ENCODE results near the gene CDKAL1.

Gene CDKAL1

DNA sequence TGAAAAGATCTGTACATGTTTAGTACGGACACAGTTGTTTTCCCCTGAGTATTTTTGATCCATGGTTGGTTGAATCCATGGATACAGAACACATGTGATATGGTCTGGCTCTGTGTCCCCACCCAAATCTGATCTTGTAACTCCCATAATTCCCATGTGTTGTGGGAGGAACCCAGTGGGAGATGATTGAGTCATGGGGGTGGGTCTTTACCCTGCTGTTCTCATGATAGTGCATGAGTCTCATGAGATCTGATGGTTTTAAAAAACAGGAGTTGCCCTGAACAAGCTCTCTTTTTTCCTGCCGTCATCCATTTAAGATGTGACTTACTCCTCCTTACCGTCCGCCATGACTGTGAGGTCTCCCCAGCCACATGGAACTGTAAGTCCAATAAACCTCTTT lies 139.2 kb downstream of the CDKAL1 start:
- no peak for ATAC-seq (ENCODE audit: low read depth)
- Histone ChIP-seq H3K27ac (ENCODE audit: poor library complexity, severe bottlenecking) (no peak overlapping the region), H3K4me1 (ENCODE audit: insufficient read depth, poor library complexity, severe bottlenecking) (peaks cover 4% of the 10 kb centered on the region), H3K4me3 (ENCODE audit: severe bottlenecking) (no peak overlapping the region), H3K9me3 (ENCODE audit: severe bottlenecking) (no peaks in the 10 kb centered on the region), H3K36me3 (ENCODE audit: low read depth) (no peaks in the 10 kb centered on the region), H3K27me3 (ENCODE audit: insufficient read depth, poor library complexity, severe bottlenecking) (no peaks in the 10 kb centered on the region)
- TF ChIP-seq, protein P1, sequence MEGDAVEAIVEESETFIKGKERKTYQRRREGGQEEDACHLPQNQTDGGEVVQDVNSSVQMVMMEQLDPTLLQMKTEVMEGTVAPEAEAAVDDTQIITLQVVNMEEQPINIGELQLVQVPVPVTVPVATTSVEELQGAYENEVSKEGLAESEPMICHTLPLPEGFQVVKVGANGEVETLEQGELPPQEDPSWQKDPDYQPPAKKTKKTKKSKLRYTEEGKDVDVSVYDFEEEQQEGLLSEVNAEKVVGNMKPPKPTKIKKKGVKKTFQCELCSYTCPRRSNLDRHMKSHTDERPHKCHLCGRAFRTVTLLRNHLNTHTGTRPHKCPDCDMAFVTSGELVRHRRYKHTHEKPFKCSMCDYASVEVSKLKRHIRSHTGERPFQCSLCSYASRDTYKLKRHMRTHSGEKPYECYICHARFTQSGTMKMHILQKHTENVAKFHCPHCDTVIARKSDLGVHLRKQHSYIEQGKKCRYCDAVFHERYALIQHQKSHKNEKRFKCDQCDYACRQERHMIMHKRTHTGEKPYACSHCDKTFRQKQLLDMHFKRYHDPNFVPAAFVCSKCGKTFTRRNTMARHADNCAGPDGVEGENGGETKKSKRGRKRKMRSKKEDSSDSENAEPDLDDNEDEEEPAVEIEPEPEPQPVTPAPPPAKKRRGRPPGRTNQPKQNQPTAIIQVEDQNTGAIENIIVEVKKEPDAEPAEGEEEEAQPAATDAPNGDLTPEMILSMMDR (IDR thresholded peaks at IDR 0.05; ENCODE audit: poor library complexity, severe bottlenecking): no peak
- DNase-seq (ENCODE audit: low spot score): no peak

DNA sequence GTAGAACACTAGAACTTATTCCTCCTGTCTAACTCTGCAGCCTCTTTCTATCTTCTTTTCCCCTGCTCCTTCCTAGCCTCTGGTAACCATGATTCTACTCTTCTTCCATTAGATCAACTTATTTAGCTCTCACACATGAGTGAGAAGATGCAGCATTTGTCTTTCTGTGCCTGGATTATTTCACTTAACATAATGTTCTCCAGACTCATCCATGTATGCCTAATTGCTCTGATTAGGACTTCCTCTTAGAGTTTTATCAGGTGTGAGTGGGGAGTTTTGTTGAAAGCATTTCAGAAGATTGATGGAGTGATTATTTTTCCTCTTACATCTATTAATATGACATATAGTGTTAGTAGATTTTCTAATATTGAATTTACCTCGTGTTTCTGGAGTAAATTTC lies 140.4 kb downstream of the CDKAL1 start:
- Histone ChIP-seq H3K27me3 (ENCODE audit: insufficient read depth, poor library complexity, severe bottlenecking) (no peaks in the 10 kb centered on the region), H3K4me1 (ENCODE audit: insufficient read depth, poor library complexity, severe bottlenecking) (peaks cover 6% of the 10 kb centered on the region), H3K4me3 (ENCODE audit: severe bottlenecking) (no peak overlapping the region), H3K9me3 (ENCODE audit: severe bottlenecking) (no peaks in the 10 kb centered on the region), H3K27ac (ENCODE audit: poor library complexity, severe bottlenecking) (no peak overlapping the region), H3K36me3 (ENCODE audit: low read depth) (no peaks in the 10 kb centered on the region)
- no peak for DNase-seq (ENCODE audit: low spot score)
- TF ChIP-seq, protein P1 (IDR thresholded peaks at IDR 0.05; ENCODE audit: poor library complexity, severe bottlenecking): no peak
- no peak for ATAC-seq (ENCODE audit: low read depth)

DNA sequence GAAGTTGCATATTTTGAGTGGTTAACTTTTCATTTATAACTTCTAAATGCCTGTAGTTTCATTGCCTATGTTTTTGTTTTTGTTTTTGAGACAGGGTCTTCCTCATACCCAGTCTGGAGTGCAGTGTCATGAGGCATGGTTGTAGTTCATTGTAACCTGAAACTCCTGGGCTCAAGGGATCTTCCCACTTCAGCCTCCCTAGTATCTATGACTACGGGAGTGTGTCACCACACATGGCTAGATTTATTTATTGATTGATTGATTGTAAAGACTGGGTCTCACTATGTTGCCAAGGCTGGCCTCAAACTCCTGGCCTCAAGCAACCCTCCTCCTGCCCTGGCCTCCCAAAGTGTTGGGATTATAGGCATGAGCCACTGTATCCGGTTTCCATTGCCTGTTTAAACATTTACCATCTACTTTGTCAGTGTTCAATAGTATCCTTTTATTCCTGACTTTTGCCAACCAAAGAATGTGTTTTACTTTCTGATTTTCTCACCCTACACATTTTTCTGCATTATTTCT lies 144.6 kb downstream of the CDKAL1 start:
- peaks cover 6% of the 10 kb centered on the region for H3K4me1 ChIP-seq (ENCODE audit: insufficient read depth, poor library complexity, severe bottlenecking)
- DNase-seq (ENCODE audit: low spot score) (no peak), ATAC-seq (ENCODE audit: low read depth) (no peak)
- no peaks in the 10 kb centered on the region for H3K36me3 ChIP-seq (ENCODE audit: low read depth)
- TF ChIP-seq, protein P1 (IDR thresholded peaks at IDR 0.05; ENCODE audit: poor library complexity, severe bottlenecking): no peak
- no peaks in the 10 kb centered on the region for H3K27me3 ChIP-seq (ENCODE audit: insufficient read depth, poor library complexity, severe bottlenecking)
- H3K27ac ChIP-seq (ENCODE audit: poor library complexity, severe bottlenecking): no peak overlapping the region
- no peaks in the 10 kb centered on the region for H3K9me3 ChIP-seq (ENCODE audit: severe bottlenecking)
- H3K4me3 ChIP-seq (ENCODE audit: severe bottlenecking): no peak overlapping the region

DNA sequence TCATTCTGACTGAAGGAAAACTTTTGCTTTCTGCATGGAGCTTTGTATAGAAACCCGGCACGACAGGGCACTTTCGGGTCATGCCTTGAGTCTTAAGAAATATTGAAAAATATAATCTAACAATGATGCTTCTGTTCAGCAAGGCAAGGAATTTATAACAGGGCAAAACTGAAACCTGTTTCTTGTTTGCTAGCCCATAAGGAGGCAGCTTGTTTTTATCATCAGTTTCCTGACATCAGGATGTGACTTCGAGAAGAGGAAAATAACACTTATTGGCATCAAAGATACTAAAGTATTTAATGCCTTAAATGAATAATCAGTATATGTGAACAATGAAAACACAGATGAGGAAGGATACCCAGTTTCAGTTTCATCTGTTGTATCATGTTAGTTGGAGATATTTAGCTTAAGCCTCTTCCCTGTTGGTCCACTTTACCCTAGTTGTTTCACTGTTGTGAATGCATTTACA lies 146.5 kb downstream of the CDKAL1 start:
- H3K9me3 ChIP-seq (ENCODE audit: severe bottlenecking): no peaks in the 10 kb centered on the region
- no peaks in the 10 kb centered on the region for H3K27me3 ChIP-seq (ENCODE audit: insufficient read depth, poor library complexity, severe bottlenecking)
- no peak for ATAC-seq (ENCODE audit: low read depth)
- no peak for DNase-seq (ENCODE audit: low spot score)
- no peak overlapping the region for H3K4me3 ChIP-seq (ENCODE audit: severe bottlenecking)
- H3K27ac ChIP-seq (ENCODE audit: poor library complexity, severe bottlenecking): no peak overlapping the region
- no peaks in the 10 kb centered on the region for H3K36me3 ChIP-seq (ENCODE audit: low read depth)
- peaks cover 6% of the 10 kb centered on the region for H3K4me1 ChIP-seq (ENCODE audit: insufficient read depth, poor library complexity, severe bottlenecking)
- TF ChIP-seq, protein P1 (IDR thresholded peaks at IDR 0.05; ENCODE audit: poor library complexity, severe bottlenecking): no peak

DNA sequence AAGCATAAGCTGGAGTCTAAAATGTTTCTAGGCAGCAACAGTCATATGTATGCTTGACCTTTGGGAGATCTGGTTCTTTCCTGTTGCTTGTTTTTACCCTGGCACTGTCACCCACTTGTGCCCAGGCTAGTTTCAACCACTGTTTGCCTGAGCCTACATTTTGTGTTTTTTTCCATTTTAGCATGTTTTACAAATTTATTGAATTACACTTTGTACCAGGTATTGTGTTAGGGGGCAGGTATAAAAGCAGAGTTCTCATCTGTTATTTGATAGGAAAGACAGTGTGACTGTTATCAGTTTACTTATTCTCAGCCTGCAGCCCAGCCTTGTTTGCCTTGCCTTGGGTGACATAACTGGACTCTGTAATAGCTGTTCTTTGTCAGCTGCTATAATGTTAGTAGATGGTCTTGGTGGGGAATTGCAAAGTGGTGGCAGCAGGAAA lies 147.0 kb downstream of the CDKAL1 start:
- DNase-seq (ENCODE audit: low spot score): no peak
- no peak for ATAC-seq (ENCODE audit: low read depth)
- TF ChIP-seq, protein P1 (IDR thresholded peaks at IDR 0.05; ENCODE audit: poor library complexity, severe bottlenecking): no peak
- Histone ChIP-seq H3K9me3 (ENCODE audit: severe bottlenecking) (no peaks in the 10 kb centered on the region), H3K27me3 (ENCODE audit: insufficient read depth, poor library complexity, severe bottlenecking) (no peaks in the 10 kb centered on the region), H3K36me3 (ENCODE audit: low read depth) (no peaks in the 10 kb centered on the region), H3K27ac (ENCODE audit: poor library complexity, severe bottlenecking) (no peak overlapping the region), H3K4me3 (ENCODE audit: severe bottlenecking) (no peak overlapping the region), H3K4me1 (ENCODE audit: insufficient read depth, poor library complexity, severe bottlenecking) (peaks cover 6% of the 10 kb centered on the region)
